Esophagus mucosa (tissue), 1 donor: ENCODE measurements around the gene MARK2. TPM values are rescaled to one million over a fixed set of nuclear protein-coding genes. Genes with fewer than 3 reads are reported as not detected.

Experiments used
- ATAC-seq: fragments of 200-7000 bp; cut with Tn5 transposase; one replicate; pipeline ENCODE4 v1.9.1; 2020
- total RNA-seq: library from RNA; stranded (reverse); gene quantifications from one replicate; pipeline ENCODE4 v1.2.4, GENCODE V29; 2023
- donor health status: DM: yes; HTN: yes; CAD: no.

The MARK2 gene
- total RNA-seq, 1 donor from 2014 or later: 70.6 TPM

- ATAC-seq: no peak
Observed at GRCh38 chr11:63831326-63831725, 7.6 kb upstream of the MARK2 start.

GRCh38 chr11:63832336-63832735, 6.6 kb upstream of the MARK2 start:
- no peak for ATAC-seq

DNA sequence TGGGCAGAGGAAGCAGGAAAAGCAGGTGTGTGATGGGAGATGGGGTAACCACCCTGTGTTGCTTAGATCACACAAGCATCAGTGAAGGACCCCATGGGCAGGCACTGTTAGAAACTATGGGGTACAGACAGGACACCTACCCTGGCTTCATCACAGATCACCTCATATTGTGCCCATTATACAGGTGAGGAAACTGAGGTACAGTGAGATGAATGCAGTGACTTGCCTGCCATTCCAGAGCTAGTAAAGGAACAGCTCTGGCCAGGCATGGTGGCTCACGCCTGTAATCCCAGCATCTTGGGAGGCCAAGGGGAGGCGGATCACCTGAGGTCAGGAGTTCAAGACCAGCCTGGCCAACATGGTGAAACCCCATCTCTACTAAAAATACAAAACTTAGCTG, 5.9 kb upstream of the MARK2 start:
- ATAC-seq: no peak

GRCh38 chr11:63834535-63835157, 4.3 kb upstream of the MARK2 start:
- no peak for ATAC-seq

- ATAC-seq: no peak
Observed at GRCh38 chr11:63835158-63835545, 3.8 kb upstream of the MARK2 start.

- ATAC-seq: peak; percentile 30
Observed at GRCh38 chr11:63837027-63837688, 1.8 kb upstream of the MARK2 start.

GRCh38 chr11:63837739-63838138, 1.2 kb upstream of the MARK2 start:
- ATAC-seq: no peak

GRCh38 chr11:63838150-63838677, 696 bp upstream of the MARK2 start:
- ATAC-seq: peak; percentile 0

DNA sequence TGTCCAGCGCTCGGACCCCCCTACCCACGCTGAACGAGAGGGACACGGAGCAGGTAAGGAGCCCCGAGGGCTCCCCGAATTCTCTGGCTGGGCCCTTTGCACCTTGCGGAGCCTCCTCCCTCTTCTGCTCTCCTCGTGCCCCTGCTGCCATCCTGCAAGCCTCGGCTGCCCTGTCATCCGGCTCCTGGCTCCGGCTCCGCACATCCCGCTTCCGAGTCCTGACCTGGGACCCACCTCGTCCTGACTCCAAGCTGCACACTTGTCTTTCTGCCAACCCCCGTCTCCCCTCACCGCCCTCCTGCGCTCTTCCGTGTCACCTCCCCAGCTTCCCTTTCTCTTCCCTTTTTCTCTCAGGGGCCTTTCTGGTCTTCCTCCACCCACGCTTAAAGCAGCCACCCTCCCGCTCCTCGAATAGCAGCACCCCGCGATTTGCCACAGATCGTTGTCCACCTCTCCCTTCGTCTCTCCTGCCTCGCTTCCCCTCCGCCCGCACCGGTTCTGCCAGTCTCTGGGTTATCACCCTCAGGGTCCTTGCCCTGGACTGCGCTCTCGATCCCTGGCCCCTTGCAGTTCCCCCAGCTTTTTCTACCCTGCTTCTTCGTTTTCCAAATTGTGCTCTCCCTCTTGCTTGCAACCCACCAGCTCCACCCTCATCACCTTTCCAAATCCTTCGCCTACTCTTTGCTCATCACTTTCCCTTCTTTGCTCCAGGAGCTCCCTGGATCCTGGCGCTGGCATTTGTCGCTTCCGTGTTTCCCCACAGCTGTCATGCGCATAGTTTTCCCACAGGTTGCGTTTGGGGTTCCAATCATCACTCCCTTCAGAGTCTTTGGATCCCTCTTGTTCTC, 822 bp downstream of the MARK2 start:
- no peak for ATAC-seq

DNA sequence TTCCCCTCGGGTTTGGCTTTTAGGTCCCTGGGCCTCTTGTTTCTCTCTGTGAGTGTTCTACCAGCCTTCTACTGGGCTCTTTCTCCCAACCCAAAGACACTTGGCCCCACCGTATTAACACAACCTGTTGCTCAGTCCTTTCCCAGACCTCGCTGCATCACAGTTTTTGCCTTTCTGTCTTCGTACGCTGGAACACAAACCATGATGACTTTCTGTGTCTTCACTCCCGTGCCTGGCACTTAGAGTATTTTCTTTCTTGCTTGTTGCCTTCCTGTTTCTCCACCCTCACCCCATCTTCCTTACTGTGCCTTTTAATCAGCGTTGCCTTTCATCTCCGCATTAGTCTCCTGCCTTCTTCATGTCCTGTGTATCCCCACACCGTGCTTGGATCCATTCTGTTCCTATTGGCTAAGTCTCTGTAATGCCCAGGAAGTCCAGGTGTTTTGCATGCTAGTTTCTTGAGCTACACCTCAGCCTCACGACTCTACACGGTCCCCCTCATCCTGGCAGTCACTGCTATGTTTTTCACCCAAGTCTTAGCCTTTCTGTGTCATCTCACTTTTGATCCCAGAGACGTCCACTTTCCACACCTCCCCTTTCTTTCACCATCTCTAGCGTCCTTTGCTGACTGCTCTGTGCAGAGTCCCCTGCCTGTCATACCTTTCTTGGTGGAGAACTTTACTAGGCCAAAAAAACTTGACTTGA, 1.6 kb downstream of the MARK2 start:
- ATAC-seq: no peak

DNA sequence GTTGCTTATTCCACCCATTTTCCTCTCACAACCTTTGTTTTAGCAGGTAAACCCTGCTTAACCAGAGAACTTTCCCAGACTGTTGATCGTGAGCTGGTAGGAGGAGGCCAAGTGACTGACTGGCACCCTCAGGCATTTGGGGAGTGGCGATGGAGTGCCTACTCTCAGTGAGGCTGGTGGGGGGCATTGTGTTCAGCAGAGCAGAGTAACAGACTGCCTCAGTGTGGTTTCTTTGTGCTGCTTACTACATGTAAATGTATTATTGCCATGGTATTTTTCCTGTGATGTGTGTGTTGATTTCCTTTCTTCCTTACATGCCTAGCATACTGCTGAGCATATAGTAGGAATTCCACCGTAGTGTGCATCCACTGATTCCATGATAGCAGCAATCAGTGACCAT, 2.6 kb downstream of the MARK2 start:
- peak; percentile 11 for ATAC-seq

DNA sequence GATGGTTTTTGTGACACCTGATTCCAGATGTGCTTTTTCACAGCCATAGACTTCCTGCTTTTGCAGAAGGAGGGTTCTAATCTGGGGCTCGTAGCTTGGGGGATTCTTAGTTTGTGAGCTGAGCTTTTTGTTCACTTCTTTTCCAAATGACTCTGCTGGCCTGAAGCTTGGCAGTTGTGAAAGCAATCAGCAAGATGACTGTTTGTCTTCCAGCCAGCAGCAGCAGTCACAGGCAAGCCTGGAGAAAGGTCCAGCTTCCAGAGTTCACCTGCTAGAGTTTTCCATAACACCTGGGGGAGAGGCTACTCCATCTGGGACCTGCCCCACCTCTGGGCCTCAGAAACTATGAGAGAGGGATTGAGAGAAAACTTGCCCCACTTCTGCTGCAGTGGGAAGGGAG, 4.1 kb downstream of the MARK2 start:
- no peak for ATAC-seq

DNA sequence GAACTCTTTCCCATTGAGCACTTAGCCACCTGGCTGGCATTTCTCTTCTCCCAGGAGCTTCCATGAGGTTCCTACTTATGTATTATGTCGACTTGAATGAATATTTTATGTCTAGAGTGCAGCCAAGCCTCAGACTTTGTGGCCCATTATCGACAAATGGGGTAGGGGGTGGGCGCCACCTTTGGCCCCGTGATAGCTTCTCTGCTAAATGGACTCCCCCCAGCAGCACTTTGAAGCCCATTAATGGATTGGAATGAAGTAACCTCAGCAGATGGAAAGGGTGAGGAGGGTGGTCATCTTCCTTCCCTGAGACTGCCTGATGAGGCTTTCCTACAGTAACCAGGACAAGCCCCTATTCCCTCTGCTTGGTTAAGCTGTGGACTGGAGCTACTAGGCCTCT, 5.9 kb downstream of the MARK2 start:
- no peak for ATAC-seq

- ATAC-seq: peak; percentile 58
Observed at GRCh38 chr11:63845303-63845702, 6.4 kb downstream of the MARK2 start.

DNA sequence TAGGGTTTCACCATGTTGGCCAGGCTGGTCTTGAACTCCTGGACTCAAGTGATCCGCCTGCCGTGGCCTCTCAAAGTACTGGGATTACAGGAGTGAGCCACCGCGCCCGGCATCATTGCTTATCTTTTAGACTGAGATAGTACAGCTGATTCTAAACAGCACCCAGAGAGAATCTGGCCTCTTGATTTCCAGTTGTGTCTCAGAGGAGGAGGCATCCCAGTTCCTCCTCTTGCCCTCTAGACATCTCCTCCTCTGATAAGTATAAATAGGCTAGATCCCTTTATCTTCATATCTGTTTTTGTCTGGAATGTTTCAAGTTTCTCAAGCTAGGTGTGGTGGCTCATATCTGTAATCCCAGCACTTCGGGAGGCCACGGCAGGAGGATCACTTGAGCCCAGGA, 7.0 kb downstream of the MARK2 start:
- no peak for ATAC-seq

DNA sequence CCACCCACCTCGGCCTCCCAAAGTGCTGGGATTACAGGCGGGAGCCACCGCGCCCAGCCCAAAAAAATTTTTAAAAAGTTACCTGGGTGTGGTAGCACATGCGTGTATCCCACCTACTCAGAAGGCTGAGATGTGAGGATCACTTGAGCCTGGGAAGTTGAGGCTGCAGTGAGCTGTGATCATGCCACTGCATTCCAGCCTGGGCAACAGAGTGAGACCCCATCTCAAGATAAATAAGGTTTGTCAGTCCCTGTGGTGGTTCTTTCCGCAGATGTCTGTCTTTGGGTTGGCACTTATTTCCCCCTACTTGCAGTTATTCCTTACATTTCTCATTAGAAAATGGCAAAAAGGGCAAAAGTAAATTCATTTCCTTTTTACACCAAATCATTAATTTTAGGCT, 8.0 kb downstream of the MARK2 start:
- no peak for ATAC-seq

GRCh38 chr11:63847363-63847762, 8.5 kb downstream of the MARK2 start:
- ATAC-seq: peak; percentile 76

DNA sequence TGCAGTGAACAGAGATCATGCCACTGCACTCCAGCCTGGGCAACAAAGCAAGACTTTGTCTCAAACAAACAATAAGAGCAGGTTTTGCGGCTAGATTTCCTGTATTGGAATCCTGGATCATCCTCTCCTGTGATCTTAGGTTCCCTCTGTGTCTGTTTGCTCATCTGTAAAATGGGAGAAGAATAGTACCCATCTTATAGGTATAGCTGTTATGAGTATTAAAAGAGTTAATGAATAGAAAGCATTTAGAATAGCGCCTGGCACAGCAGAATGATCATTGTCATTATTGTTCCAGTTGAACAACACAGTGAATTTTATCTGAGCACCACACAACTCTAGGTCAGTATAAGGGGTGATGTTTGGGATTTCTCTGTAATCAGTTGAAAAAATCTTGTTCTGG, 10.8 kb downstream of the MARK2 start:
- no peak for ATAC-seq

DNA sequence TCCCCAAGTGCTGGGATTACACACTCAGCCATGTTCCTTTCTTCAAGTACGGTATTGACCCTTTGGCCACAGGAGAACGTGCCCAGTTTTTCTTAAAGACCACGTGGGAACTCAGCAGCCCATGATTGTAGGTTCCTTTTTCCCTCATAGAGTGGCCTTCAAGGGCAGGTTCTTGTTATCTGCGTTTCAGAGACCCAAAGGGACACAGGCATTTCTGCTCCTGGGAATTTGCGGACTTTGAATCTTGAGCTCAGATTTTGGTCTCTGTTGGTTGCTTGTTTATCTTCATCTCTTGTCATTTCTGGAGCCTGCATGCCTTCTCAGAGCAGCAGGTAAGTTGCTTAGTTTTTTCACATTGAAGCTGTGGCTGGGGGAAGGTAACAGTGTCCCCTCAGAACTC, 12.0 kb downstream of the MARK2 start:
- no peak for ATAC-seq

DNA sequence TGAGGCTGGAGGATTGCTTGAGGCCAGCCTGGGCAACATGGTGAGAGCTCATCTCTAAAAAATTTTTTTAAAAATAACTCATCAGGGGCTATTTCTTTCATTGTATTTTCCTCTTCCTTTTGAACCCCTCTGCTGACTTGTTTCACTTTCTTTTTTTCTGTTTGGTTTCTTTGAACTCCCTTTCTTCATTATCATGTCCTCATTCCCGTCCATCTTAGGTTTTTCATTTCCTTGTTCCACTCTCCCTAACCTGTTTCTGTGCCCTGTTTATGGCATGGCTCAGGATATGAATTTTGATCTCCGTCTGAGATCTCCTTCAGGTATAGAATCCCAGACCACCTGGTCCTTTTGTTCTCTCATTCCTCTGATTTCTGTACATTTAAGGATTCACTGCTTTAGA, 12.5 kb downstream of the MARK2 start:
- ATAC-seq: no peak

DNA sequence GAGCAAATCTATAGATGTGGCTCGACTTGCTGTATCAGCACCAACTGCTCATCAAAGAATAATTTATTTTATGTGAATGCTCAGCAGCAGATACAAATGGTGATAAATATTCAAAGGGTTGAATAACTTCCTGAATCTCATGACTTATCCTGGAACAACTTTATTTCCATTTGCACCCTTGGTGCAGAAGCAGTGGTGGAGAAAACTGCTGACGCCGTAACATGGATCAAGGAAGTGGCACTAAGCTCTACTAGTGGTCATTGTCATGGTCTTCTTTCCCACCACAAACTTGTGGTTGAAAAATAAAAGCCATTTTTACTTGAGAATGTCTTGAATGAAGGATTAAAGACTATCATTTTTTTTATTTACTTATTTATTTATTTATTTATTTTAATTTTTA, 14.6 kb downstream of the MARK2 start:
- ATAC-seq: no peak

DNA sequence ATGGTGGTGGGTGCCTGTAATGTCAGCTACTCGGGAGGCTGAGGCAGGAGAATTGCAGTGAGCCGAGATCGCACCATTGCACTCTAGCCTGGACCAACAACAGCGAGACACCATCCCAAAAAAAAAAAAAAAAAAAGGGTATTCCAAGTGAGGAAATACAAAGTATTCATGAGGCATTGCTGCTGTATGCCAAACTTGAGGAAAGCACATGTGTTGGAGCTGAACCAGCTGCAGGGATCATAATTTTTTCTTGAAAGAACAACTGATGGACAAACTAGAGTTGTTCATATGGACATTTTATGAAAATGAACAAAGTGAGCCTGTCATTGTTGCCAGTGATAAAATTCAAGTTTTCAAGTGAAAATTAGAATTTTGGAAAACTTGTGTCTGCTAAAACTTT, 15.8 kb downstream of the MARK2 start:
- ATAC-seq: no peak

DNA sequence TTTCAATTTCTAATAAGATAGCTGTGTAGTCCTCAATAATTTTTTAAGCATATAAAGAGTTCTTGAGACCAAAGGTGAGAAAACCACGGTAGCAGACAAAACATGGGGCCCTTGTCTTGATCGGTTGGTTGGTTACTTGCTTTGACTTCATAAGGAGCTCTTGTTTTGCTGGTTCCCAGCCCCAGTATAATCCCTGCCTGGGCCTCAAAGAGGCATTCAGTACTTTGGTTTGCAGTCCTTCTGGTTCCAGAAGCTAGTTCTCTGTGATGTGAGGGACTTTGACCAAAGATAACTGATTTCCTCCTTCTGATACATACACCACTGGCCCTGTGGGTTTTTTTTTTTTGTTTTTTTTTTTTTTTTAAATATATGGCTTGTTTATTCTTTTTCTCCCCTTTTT, 17.1 kb downstream of the MARK2 start:
- peak; percentile 50 for ATAC-seq
